HG02571 (cell line): Measurements from ENCODE around the gene CSPG4.

Experiments used
- ATAC-seq: cut with Tn5 transposase; IDR thresholded peaks from one replicate; pipeline ENCODE4 v1.9.1; 2021; ENCODE audit warnings: mild to moderate bottlenecking, moderate library complexity; ENCODE audit not compliant: unreplicated experiment

CSPG4 gene

GRCh38 chr15:75672646-75673425, 39.8 kb downstream of the CSPG4 start:
- no peak for ATAC-seq

GRCh38 chr15:75671730-75672602, 40.7 kb downstream of the CSPG4 start:
- no peak for ATAC-seq

DNA sequence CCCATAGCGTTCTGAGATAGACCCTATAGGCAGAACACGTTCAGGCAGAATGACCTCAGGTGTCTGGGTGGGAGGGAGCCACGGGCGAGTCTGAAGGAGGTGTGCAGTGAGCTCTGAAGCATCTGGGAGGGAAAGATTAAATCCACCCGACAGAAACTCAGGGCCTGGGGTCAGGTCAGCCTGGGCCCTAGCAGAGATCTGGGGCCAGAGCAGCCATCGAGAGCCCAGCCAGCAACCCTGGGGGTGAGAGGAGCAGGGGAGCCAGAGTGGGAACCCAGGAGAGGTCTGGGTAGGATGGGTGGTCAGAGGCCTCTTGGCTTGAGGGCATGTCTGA, 42.8 kb downstream of the CSPG4 start:
- ATAC-seq: no peak

DNA sequence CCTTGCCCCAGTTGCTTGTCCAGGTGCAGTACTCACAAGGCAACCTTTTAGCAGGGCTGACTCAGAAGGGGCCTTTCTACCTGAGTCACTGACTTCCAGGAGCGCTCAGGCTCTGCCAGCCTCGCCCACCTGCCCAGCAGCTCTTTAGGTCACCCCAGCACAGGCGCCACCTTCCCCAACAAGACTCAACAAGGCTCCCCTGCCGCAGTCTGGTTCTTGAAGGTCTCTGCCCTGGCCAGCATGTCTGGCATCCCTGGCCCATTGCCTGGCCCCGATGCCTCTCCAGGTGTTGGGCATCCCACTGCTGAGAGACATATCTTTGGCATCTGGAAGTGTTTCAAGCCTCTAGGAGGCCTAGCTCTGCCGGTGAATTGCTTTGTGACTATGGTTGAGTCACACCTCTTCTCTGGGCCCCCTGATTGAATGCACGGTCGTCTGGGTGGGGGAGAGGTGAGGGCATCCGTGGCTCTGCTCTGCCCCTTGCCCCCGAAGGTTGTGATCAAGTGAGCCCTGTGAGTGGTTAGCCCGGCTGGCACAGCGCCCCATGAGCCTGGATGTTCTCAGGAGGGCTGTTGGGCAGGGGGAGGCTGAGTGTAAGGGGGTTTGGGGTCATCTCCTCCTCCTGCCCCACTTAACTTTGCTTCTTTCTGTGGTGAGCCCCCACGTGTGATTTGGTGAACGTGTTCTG, 43.3 kb downstream of the CSPG4 start:
- no peak for ATAC-seq

- no peak for ATAC-seq
Observed at GRCh38 chr15:75666823-75667501, 45.7 kb downstream of the CSPG4 start.

GRCh38 chr15:75663931-75664421, 48.7 kb downstream of the CSPG4 start:
- ATAC-seq: no peak

DNA sequence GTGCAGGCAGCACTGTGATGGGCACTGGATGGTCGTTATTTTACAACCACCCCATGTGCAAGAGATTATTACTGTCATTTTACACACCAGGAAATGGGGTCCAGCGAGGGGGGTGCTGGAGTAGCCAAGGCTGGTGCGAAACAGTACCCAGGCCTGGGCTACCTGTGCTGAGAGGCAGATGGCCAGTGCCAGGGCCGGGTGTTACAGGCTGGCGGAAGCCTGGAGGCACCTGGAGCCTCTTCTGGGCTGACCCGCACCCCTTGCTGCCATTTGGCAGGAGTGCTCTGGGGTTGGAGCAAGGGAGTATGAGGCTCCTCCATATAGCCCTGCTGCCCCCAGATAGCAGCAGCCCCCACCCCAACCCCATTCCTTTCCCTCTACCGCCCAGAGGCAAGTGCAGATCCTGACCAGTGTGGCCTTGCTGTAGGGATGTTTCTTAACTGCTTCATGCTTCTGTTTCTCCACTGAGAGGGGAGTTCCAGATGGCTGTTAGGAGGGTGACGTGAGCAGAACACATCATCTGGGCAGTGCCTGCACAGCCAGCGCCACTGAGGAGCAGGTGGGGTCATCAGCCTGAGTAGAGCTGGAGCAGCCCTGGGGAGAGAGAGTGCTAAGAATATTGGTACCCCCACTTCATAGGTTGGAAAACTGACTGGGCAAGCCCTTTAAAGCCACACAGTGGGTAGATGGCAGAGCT, 49.7 kb downstream of the CSPG4 start:
- no peak for ATAC-seq

GRCh38 chr15:75661756-75662140, 50.9 kb downstream of the CSPG4 start:
- no peak for ATAC-seq

DNA sequence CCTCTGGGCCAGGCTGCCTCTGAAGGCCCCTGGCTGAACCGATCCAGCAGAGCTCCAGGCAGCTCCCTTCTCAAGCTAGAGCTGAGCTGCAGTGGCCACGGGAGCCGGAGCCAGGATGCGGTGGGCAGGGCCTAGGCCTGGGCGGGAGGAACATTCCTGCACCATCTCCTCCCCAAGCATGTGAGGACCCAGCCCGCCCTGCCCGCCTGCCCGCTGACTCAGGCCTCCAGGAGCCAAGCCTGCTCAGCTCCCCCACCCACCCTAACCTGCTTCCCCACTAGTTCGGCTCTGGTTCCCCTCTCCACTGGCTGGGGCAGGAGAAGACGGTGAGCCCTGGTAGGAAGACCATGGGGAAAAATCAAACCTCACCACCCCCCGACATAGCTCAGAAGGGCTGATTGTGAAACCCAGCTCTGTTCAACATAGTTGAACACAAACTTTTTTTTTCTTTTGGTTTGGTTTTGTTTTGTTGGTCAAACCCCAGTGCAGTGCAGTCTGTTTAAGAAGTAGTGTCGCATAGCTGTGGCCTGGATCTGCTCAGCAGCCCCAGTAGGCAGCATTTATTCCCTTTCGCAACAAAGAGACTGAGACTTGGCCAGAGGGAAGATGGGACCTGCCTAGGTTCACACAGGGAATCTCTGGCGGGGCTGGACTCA, 51.4 kb downstream of the CSPG4 start:
- no peak for ATAC-seq

DNA sequence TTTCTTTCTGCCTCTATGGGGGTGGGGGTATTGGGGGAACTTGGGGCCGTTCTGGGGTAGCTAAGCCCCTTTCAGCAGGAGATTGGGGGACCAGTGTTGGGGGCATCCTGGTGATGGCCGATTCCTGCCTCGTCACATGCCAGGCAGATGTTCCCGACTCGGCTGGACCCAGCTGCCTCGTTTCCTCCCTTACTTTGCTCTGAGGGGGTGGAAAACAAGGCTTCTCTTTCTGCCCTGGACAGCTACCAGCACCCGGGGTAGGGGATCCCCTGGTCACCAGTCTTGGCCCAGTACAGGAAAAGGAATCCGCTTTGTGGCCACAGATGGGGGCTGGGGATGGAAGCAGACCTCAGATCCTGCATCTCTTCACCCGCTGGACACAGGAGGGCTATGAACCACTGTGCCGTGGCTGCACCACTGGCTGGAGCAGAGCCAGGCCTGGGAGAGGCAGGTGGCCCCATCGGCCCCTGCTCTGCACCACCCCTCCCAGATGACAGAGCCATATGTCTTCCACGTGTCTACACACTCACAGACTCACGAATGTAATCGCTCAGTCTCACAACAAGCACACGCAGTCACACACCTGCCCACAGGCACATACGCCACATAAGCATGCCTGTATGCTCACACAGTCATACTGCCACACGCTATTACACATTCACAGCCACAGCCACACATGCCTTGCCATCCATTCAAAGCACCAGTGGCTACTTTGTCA, 52.6 kb downstream of the CSPG4 start:
- no peak for ATAC-seq

DNA sequence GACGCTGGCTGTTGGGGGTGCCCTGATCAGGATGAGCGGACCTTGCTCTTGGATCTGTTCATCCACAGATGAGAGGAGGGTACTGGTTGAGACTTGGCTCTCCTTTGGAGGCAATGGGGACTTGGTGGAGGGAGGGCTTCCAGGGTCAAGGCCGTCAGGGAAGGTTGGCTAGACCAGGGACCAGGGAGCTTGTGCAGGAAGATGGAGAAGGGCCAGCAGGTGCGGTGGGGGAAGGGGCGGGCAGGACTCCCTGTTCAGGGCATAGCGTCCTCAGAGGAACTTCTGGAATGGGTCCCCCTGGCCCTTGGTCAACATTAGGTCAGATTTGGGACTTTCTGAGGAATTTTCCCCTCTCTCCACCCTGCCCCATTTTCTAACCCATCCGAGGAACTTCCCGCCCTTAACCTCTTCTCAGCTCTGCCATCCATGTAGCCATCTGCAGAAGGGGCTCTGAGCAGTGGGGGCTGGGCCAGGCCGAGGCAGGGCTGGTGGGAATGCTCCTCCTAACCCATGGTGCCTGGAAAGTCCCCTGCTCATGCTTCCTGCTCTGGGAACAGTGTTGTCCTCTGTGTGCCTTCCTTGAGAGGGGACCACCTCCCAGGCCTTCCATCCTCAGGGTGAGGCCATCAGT, 53.4 kb downstream of the CSPG4 start:
- no peak for ATAC-seq

- ATAC-seq: no peak
Observed at GRCh38 chr15:75656813-75657212, 55.8 kb downstream of the CSPG4 start.

- ATAC-seq: no peak
Observed at GRCh38 chr15:75656331-75656730, 56.3 kb downstream of the CSPG4 start.

DNA sequence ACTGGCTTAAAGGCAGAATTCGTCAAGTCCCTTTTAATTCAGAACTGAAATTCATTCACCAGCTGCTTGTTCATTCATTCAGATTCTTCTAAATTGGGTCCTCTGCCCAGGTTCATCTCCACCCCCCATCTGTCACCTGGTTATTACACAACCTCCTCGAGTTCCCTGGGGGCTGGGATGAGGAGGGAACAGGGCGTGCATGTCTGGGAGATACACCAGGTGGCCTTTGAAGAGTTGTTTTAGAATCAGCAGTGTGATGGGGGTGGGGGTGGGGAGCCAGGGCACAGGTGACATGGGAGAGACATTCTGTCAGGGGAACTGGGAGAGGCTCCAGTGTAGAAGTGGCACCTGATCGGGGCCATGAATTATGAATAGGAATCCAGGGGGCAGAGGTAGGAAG, 56.7 kb downstream of the CSPG4 start:
- ATAC-seq: no peak

DNA sequence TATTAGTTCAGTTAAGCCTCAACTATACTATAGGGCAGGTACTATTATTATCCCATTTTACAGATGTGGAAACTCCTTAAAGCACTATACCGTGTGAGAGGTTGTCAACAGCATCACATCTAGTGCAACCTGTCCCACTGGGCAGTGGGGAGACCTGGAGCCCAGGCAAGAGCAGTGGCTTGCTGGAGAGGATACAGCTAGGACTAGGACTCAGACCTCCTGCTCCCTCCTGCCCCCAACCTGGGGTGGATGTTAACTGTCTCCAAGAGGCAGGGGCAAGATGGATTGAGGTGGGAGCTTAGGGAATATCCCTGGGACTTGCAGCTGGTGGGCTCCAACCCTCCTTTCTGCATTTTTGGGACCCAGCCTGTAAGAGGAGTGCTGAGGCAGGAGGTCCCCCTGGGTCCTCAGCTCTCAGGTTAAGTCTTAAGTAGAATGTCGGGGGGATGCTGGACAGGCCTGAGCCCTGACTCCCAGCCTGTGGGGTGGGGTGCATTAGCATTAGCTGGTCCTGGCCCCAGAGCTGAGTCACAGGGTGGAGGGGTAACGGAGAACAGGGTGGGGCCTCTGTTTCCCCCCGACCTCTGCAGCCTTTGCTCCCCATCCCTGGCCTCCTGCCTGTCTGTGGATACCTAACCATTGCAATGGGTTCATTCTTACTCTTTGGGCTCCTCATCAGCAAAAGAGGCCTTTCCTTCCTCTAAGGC, 58.3 kb downstream of the CSPG4 start:
- ATAC-seq: no peak

- ATAC-seq: no peak
Observed at GRCh38 chr15:75653347-75653913, 59.2 kb downstream of the CSPG4 start.

DNA sequence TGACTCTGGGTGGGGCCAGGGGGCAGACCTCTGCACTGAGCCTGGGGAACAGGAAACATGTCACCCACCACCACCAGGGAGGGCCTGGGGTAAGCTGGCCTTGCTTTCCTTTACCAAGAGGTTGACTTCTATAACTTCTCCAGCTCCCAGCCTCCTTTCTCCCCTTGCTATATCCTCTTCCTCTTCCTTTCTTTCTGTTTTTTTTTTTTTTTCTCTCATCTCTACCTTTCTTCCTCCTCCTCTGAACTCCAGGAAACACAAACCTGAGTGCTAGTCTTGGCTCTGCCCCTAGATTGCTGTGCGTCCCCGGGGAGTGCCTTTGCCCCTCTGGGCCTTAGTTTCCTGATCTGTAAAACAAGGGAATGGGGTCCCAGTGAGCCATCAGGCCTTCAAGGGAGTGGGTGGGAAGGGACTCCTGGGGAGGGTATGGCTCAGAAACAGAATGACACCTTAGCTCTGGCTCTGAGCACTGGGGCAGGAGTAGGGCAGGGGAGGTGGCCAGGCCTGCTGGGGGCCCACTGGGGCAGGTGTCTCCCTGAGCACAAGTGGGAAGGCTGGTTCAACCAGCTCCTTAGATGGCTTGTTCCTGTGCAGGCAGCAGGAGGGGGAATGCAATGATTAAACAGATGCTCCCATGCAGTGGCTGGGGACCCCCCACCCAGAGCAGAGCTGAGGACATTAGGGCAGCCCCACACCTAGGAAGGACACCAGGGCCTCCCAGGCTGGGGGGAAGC, 60.7 kb downstream of the CSPG4 start:
- no peak for ATAC-seq
